Ovary (tissue), 9 donors: ENCODE results near the gene KRT7. TPM values are rescaled to one million over a fixed set of nuclear protein-coding genes. Genes with fewer than 3 reads are reported as not detected.
A peak's percentile ranks its signal among the peaks of the same experiment; 100 is the strongest.

Source experiments
- DNase-seq, 5 donors: peaks; one replicate each; pipeline ENCODE4 v3.0.0-alpha.2; 2019 to 2020
- H3K27ac ChIP-seq, 2 donors: fragments of 200-600 bp; one replicate each; pipeline versions ENCODE4 v1.5.1 to v1.8.0; 2019 to 2022
- H3K27me3 ChIP-seq: fragments of 200-600 bp; one replicate; pipeline ENCODE4 v1.8.0; 2022
- H3K36me3 ChIP-seq: fragments of 200-600 bp; sonication (generic); one replicate; pipeline ENCODE4 v1.5.1; 2019
- H3K4me1 ChIP-seq: one replicate; pipeline ENCODE4 v1.8.1; 2013; ENCODE audit warnings: mild to moderate bottlenecking, moderate library complexity; ENCODE audit not compliant: insufficient read depth
- H3K4me3 ChIP-seq: fragments of 200-600 bp; sonication (generic); one replicate; pipeline ENCODE4 v1.5.1; 2017
- H3K9me3 ChIP-seq, 2 donors: fragments of 200-600 bp in 1 of 2; sonication (generic) in 1 of 2; one replicate each; pipeline versions ENCODE4 v1.5.1 to v1.8.1; 2013 to 2019; ENCODE audit warnings: mild to moderate bottlenecking in 1 of 2, moderate library complexity in 1 of 2
- CTCF ChIP-seq, 3 donors: fragments of 450-650 bp in 2 of 3; fragments of 200-600 bp in 1 of 3; IDR thresholded peaks; one replicate each; pipeline versions ENCODE4 v1.5.1 to v1.8.0; 2016 to 2022; ENCODE audit warnings: antibody characterized with exemption in 3 of 3, mild to moderate bottlenecking in 1 of 3
- EP300 ChIP-seq: sonication (generic); formaldehyde crosslinking; IDR thresholded peaks from one replicate; pipeline ENCODE4 v1.6.1; 2017; ENCODE audit warnings: antibody characterized with exemption
- POLR2A ChIP-seq: fragments of 450-650 bp; IDR thresholded peaks from one replicate; pipeline ENCODE4 v1.6.1; 2017; ENCODE audit warnings: antibody characterized with exemption, mild to moderate bottlenecking, moderate library complexity
- WGBS, 3 donors: extraction: QIAGEN DNeasy Blood & Tissue Kit in 1 of 3; methylation state at CpG; one replicate each; pipeline versions ENCODE4 v1.1.5 to v1.1.7; 2013 to 2017; 5-methylcytosine and 5-hydroxymethylcytosine counted together
- intact Hi-C, 4 donors: fragments of 100-400 bp; cut with DNase I; formaldehyde crosslinking; loops; one replicate each; pipeline versions ENCODE4 v1.11.0 to v1.15.1; 2022 to 2023
- polyA plus RNA-seq, 2 donors: library from polyadenylated mRNA; stranded (reverse); fragments of 200-250 nt in 1 of 2; fragments of 350-450 nt in 1 of 2; fragmentation: Illumina TruSeq in 1 of 2; extraction: RNeasy Lipid Tissue Mini Kit (QIAGEN cat#74804) in 1 of 2; gene quantifications; one replicate each; pipeline ENCODE4 v1.2.3, GENCODE V29; 2013 to 2014
- total RNA-seq, 7 donors: library from RNA; depleted of rRNA in 2 of 7; stranded (reverse); fragments of >200 nt in 2 of 7; fragmentation: NEBNext Ultra II Directional in 3 of 7; extraction: Animal tissue kit (Norgen Biotek cat#: 25700) in 3 of 7; gene quantifications; one replicate each; pipeline versions ENCODE4 v1.1.0 to v1.2.4, GENCODE V29; 2016 to 2023
- donor health status: DM: no; HTN: no; CAD: no; lungs with moderate emphysema.
- donor health status: DM: no; HTN: no; CAD: no.
- donor health status: Bipolar disorder and iron deficiency.
- donor health status: DM: yes; HTN: yes; CAD: no.
- donor health status: DM: no; HTN: no; CAD: no.
- donor health status: DM: yes; HTN: yes; CAD: no.

The KRT7 gene
- total and polyA plus RNA-seq, 9 donors = 0.37 to 379 (median 22.7) TPM; not detected in 1

- Histone ChIP-seq H3K4me3 (no peak overlapping the region), H3K4me1 (no peaks in the 10 kb centered on the region), H3K27ac (no peak overlapping the region), H3K27me3 (no peaks in the 10 kb centered on the region), H3K36me3 (no peaks in the 10 kb centered on the region), H3K9me3 (no peaks in the 10 kb centered on the region)
- DNase-seq = peak in 1 of 5 donors; percentile 1
- TF ChIP-seq POLR2A = no peak
- no peak for TF ChIP-seq EP300
- no peak for TF ChIP-seq CTCF (IDR thresholded peaks at IDR 0.05)
- intact Hi-C loops = no loop called here
- WGBS, 3 donors = 86 to 92% (median 89%) methylated on average over 4 of the region's 4 CpGs
Observed at GRCh38 chr12:52222692-52223091, 10.4 kb upstream of the KRT7 start.

- Histone ChIP-seq H3K4me1 (no peaks in the 10 kb centered on the region), H3K9me3 (no peaks in the 10 kb centered on the region), H3K4me3 (no peak overlapping the region), H3K27me3 (no peaks in the 10 kb centered on the region), H3K27ac (no peak overlapping the region), H3K36me3 (no peaks in the 10 kb centered on the region)
- intact Hi-C loops = no loop called here
- no peak for DNase-seq
- WGBS, 3 donors = 93% methylated on average over 5 of the region's 5 CpGs
- TF ChIP-seq CTCF (IDR thresholded peaks at IDR 0.05) (no peak), POLR2A (no peak), EP300 (no peak)
Observed at GRCh38 chr12:52223406-52224039, 9.5 kb upstream of the KRT7 start.

- intact Hi-C loops = no loop called here
- DNase-seq = no peak
- Histone ChIP-seq H3K4me1 (no peaks in the 10 kb centered on the region), H3K9me3 (no peaks in the 10 kb centered on the region), H3K27me3 (no peaks in the 10 kb centered on the region), H3K27ac (no peak overlapping the region), H3K4me3 (no peak overlapping the region), H3K36me3 (no peaks in the 10 kb centered on the region)
- no peak for TF ChIP-seq POLR2A
- no peak for TF ChIP-seq CTCF (IDR thresholded peaks at IDR 0.05)
- TF ChIP-seq EP300 = no peak
- WGBS, 3 donors = 66 to 80% (median 76%) methylated on average over 3 of the region's 3 CpGs
Observed at GRCh38 chr12:52224151-52224550, 8.9 kb upstream of the KRT7 start.

GRCh38 chr12:52225752-52226151, 7.3 kb upstream of the KRT7 start:
- no peaks in the 10 kb centered on the region for H3K9me3 ChIP-seq
- TF ChIP-seq POLR2A (no peak), EP300 (no peak), CTCF (IDR thresholded peaks at IDR 0.05) (no peak)
- H3K27me3 ChIP-seq = no peaks in the 10 kb centered on the region
- WGBS, 3 donors = 81 to 85% (median 83%) methylated on average over 4 of the region's 4 CpGs
- DNase-seq = peak in 1 of 5 donors; percentile 0
- H3K4me1 ChIP-seq = peaks cover 2% of the 10 kb centered on the region
- intact Hi-C loops = no loop called here
- H3K27ac ChIP-seq = no peak overlapping the region
- no peak overlapping the region for H3K4me3 ChIP-seq
- no peaks in the 10 kb centered on the region for H3K36me3 ChIP-seq
